AG09319 (cell line): ENCODE results near the gene NPFFR1.
"Not testable (repeated sequence)": the region's sequence is repeated elsewhere in the genome, so short reads cannot be mapped to it uniquely, and the experiment has no call there.

Experiments used
- DNase-seq: peaks from one replicate; pipeline ENCODE4 v3.0.0-alpha.2; 2010; ENCODE audit warnings: low read depth; ENCODE audit errors: extremely low read depth
- TF ChIP-seq, protein P1 (sequence below): IDR thresholded peaks from 2 replicates; pipeline ENCODE4 v1.5.1; 2011; ENCODE audit warnings: low read depth, mild to moderate bottlenecking, inconsistent platforms, low read length, moderate library complexity

Gene NPFFR1

DNA sequence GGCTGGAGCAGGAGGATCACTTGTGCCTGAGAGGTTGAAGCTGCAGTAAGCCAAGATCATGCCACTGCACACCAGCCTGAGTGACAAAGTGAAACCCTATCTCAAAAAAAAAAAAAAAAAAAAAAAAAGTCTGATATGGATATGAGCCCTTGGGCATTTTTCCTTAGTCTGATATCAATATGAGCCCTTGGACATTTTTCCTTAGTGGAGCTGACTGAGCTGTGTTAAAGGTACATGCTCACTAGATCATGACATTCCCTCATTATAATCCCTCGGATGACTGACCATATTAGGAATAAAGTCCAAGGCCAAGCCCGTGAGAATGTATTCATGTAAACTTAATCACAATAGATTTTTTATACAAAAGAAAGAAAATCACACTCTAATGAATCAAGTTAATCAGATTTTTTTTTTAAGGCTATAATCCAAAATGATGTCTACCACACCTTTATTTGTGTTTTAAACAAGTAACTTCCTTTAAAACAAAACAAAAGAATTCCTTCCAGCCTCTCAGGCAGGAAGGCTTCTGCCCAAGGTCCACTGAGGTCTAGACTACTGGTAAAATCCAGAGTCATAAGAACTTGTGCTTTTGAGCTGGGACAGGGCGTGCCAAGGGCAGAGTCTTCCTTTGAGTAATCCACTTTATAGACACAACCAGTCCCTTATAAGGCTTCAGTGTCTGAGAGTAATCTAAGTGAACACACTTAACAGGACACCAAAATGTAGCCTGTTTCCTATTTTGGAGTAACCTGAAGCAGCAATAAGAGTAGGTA, 56.1 kb downstream of the NPFFR1 start:
- no peak for DNase-seq
- TF ChIP-seq, protein P1, sequence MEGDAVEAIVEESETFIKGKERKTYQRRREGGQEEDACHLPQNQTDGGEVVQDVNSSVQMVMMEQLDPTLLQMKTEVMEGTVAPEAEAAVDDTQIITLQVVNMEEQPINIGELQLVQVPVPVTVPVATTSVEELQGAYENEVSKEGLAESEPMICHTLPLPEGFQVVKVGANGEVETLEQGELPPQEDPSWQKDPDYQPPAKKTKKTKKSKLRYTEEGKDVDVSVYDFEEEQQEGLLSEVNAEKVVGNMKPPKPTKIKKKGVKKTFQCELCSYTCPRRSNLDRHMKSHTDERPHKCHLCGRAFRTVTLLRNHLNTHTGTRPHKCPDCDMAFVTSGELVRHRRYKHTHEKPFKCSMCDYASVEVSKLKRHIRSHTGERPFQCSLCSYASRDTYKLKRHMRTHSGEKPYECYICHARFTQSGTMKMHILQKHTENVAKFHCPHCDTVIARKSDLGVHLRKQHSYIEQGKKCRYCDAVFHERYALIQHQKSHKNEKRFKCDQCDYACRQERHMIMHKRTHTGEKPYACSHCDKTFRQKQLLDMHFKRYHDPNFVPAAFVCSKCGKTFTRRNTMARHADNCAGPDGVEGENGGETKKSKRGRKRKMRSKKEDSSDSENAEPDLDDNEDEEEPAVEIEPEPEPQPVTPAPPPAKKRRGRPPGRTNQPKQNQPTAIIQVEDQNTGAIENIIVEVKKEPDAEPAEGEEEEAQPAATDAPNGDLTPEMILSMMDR, result no peak

DNA sequence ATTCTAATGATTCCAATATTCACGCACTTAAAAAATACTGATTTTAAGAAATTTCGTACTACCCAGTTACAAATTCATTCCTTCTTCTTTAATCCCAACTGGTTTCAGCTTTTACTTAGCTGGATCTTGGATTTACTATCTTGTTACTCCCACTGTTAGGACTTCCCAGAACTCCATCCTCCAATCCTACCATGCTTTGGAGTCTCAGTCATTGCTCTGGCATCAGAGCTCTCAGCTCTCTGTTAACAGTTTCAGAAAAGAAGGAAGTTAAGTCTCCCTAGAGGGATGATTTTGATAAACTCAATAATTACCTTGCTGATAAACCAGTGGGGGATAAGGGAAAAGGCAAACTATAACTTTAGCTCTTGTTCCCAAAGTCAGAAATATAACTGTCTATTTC, 60.1 kb downstream of the NPFFR1 start:
- TF ChIP-seq, protein P1, result no peak
- no peak for DNase-seq

DNA sequence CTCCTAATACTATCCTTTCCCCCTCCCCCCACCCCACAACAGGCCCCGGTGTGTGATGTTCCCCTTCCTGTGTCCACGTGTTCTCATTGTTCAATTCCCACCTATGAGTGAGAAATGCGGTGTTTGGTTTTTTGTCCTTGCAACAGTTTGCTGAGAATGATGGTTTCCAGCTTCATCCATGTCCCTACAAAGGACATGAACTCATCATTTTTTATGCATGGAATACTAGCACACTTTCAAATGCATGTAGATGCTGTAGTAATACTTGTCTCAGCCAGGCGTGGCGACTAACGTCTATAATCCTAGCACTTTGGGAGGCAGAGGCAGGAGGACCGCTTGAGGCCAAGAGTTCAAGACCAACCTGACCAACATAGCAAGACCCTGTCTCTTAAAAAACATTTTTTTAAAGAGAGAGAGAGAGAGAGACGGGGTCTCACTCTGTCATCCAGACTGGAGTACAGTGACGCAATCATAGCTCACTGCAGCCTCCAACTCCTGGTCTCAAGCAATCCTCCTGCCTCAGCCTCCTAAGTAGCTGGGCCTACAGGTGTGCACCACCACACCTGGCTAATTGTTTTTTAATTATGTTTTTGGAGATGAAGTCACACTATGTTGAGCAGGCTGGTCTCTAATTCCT, 60.9 kb downstream of the NPFFR1 start:
- DNase-seq, result not testable (repeated sequence)

DNA sequence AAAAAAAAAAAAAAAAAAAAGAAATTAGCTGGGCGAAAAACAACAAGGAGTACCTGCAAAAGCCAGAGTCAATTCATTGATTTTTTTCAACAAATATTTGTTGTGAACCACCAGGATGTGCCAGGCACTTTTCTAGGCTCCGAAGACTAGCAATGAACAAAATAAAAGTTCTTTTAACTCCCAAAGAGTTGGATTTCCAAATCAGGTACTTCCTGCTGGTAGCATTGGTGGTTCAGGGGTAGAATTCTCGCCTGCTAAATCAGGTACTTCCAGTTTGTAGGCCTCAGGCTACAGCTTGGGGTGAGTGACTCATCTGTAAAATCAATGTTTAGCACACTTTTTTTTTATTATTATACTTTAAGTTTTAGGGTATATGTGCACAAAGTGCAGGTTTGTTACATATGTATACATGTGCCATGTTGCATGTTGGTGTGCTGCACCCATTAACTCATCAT, 61.4 kb downstream of the NPFFR1 start:
- TF ChIP-seq, protein P1, result no peak
- DNase-seq, result no peak

DNA sequence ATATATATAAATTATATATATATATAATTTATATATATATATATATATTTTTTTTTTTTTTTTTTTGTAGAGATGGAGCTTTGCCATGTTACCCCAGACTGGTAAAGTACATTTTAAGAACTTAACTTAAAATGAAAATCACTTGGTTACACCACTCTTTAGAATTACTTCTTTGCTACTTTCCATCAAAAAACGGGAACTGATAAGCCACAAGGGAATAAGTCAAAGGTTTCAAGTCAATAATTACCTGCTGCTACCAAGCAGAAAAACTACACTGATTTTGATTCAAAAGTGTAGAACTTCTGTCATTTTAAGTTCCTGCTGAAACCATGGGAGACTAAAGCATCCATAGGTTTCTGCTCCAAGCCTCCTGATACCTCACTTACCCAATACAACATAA, 62.8 kb downstream of the NPFFR1 start:
- no peak for DNase-seq
- TF ChIP-seq, protein P1, result no peak

DNA sequence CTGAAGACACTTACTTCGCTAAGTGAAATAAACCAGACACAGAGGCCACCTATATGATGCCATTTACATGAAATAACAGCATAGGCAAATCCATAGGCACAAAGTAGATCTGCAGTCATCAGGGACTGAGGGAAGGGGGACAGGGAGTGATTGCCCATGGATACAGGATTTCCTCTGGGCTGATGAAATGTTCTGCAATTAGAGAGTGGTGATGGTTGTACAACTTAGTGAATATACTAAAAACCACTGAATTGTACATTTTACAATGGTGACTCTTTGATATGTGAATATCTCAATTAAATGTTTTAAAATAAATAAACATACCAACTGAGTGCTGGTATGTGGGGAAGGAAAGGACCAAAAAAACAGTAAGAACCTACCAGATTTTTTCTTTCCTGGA, 70.9 kb downstream of the NPFFR1 start:
- TF ChIP-seq, protein P1, result no peak
- DNase-seq, result no peak

DNA sequence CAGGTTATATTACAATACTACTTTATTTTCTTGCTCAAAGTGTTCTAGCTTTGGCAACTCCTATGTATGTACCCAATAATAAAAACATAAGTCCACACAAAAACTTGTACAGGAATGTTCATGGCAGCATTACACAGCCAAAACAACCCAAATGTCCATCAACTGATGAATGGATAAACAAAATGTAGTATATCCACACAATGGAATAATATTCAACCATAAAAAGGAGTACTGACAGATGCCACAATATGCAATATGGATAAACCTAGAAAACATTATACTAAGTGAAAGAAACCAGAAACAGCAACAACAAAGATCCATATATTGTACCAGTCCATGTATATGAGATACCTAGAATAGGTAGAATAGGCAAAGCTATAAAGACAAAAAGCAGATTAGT, 71.5 kb downstream of the NPFFR1 start:
- TF ChIP-seq, protein P1, result no peak
- no peak for DNase-seq
